Psoas muscle (tissue), 8 donors: ENCODE measurements around the gene WDR64. TPM values are rescaled to one million over a fixed set of nuclear protein-coding genes. Genes with fewer than 3 reads are reported as not detected.
"Not testable (repeated sequence)": the region's sequence is repeated elsewhere in the genome, so short reads cannot be mapped to it uniquely, and the experiment has no call there.

Experiments
- ATAC-seq, 4 donors: fragments of 200-7000 bp; cut with Tn5 transposase; one replicate each; pipeline ENCODE4 v1.9.1; 2020; ENCODE audit warnings: moderate library complexity in 3 of 4, mild to moderate bottlenecking in 2 of 4
- DNase-seq, 2 donors: peaks; one replicate each; pipeline ENCODE4 v3.0.0-alpha.2; 2020
- H3K27ac ChIP-seq: fragments of 200-600 bp; one replicate; pipeline ENCODE4 v1.8.0; 2022
- H3K27me3 ChIP-seq, 3 donors: fragments of 200-600 bp in 1 of 3; one replicate each; pipeline versions ENCODE4 v1.6.1 to v1.8.0; 2013 to 2022; ENCODE audit warnings: low read length in 2 of 3, mild to moderate bottlenecking in 2 of 3, moderate library complexity in 1 of 3; ENCODE audit not compliant: insufficient read depth in 3 of 3
- H3K36me3 ChIP-seq, 2 donors: fragments of 200-600 bp in 1 of 2; one replicate each; pipeline versions ENCODE4 v1.6.1 to v1.8.0; 2013 to 2022; ENCODE audit warnings: low read depth in 1 of 2, mild to moderate bottlenecking in 1 of 2, moderate library complexity in 1 of 2; ENCODE audit not compliant: insufficient read depth in 1 of 2
- H3K4me1 ChIP-seq: fragments of 200-600 bp; one replicate; pipeline ENCODE4 v1.8.0; 2022
- H3K4me3 ChIP-seq: fragments of 200-600 bp; one replicate; pipeline ENCODE4 v1.8.0; 2022; ENCODE audit warnings: mild to moderate bottlenecking
- H3K9me3 ChIP-seq: fragments of 200-600 bp; one replicate; pipeline ENCODE4 v1.8.0; 2022
- WGBS, 3 donors: extraction: QIAGEN DNeasy Blood & Tissue Kit; methylation state at CpG; one replicate each; pipeline versions ENCODE4 v1.1.6 to v1.1.7; 2013; 5-methylcytosine and 5-hydroxymethylcytosine counted together
- intact Hi-C, 2 donors: fragments of 100-400 bp; cut with DNase I; formaldehyde crosslinking; loops; one replicate each; pipeline versions ENCODE4 v1.11.0 to v1.14.2; 2022
- polyA plus RNA-seq, 3 donors: library from polyadenylated mRNA; stranded (reverse); fragments of 200-250 nt; gene quantifications; one replicate each; pipeline ENCODE4 v1.2.3, GENCODE V29; 2013
- total RNA-seq, 4 donors: library from RNA; stranded (reverse); fragmentation: NEBNext Ultra II Directional in 2 of 4; extraction: Animal tissue kit (Norgen Biotek cat#: 25700) in 2 of 4; gene quantifications; one replicate each; pipeline versions ENCODE4 v1.2.1 to v1.2.4, GENCODE V29; 2021 to 2023
- TF ChIP-seq, protein P1 (sequence below): fragments of 200-600 bp; IDR thresholded peaks from one replicate; pipeline ENCODE4 v1.8.0; 2022; ENCODE audit warnings: antibody characterized with exemption
- donor health status: healthy with polysubstance abuse.
- donor health status: DM: no; HTN: no; CAD: no; lungs with moderate emphysema.
- donor health status: Bipolar disorder and iron deficiency.
- donor health status: healthy.
- donor health status: DM: yes; HTN: yes; CAD: no.
- donor health status: DM: no; HTN: no; CAD: no.
- donor health status: DM: no; HTN: no; CAD: no.
- donor health status: DM: yes; HTN: yes; CAD: no.

Gene WDR64
- total and polyA plus RNA-seq, 7 donors = not detected

DNA sequence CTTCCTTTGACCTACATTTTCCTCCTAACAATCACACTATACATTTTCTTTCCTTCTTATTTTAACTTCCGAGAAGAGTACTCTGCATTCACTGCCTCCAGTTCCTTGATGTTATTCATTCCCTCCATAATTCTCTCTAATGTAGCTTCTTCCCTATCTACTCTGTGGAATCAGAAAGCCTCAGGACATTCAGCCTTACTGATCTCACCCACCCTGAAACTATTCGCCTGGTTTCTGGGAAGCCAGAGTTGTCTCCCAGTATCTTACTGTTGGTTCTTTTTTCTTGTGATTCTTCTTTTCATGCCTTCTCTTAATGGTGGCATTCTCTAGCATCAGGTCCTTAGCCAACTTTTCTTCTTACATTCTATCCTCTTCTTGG is 45.5 kb downstream of the WDR64 start:
- WGBS, 3 donors = 91 to 95% (median 91%) methylated on average over 2 of the region's 2 CpGs
- no peak overlapping the region for H3K27ac ChIP-seq
- no peaks in the 10 kb centered on the region for H3K27me3 ChIP-seq
- H3K4me3 ChIP-seq = no peak overlapping the region
- intact Hi-C loops = no loop called here
- TF ChIP-seq, protein P1, sequence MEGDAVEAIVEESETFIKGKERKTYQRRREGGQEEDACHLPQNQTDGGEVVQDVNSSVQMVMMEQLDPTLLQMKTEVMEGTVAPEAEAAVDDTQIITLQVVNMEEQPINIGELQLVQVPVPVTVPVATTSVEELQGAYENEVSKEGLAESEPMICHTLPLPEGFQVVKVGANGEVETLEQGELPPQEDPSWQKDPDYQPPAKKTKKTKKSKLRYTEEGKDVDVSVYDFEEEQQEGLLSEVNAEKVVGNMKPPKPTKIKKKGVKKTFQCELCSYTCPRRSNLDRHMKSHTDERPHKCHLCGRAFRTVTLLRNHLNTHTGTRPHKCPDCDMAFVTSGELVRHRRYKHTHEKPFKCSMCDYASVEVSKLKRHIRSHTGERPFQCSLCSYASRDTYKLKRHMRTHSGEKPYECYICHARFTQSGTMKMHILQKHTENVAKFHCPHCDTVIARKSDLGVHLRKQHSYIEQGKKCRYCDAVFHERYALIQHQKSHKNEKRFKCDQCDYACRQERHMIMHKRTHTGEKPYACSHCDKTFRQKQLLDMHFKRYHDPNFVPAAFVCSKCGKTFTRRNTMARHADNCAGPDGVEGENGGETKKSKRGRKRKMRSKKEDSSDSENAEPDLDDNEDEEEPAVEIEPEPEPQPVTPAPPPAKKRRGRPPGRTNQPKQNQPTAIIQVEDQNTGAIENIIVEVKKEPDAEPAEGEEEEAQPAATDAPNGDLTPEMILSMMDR = no peak
- no peaks in the 10 kb centered on the region for H3K4me1 ChIP-seq
- ATAC-seq (no peak), DNase-seq (no peak)
- no peaks in the 10 kb centered on the region for H3K36me3 ChIP-seq
- H3K9me3 ChIP-seq = no peaks in the 10 kb centered on the region

GRCh38 chr1:241698177-241698576 is 46.1 kb downstream of the WDR64 start:
- Histone ChIP-seq H3K4me1 (no peaks in the 10 kb centered on the region), H3K4me3 (no peak overlapping the region), H3K36me3 (no peaks in the 10 kb centered on the region), H3K27ac (no peak overlapping the region), H3K9me3 (no peaks in the 10 kb centered on the region), H3K27me3 (no peaks in the 10 kb centered on the region)
- intact Hi-C loops = no loop called here
- TF ChIP-seq, protein P1 = no peak
- WGBS, 3 donors = 76 to 85% (median 84%) methylated on average over 2 of the region's 2 CpGs
- no peak for ATAC-seq
- no peak for DNase-seq

DNA sequence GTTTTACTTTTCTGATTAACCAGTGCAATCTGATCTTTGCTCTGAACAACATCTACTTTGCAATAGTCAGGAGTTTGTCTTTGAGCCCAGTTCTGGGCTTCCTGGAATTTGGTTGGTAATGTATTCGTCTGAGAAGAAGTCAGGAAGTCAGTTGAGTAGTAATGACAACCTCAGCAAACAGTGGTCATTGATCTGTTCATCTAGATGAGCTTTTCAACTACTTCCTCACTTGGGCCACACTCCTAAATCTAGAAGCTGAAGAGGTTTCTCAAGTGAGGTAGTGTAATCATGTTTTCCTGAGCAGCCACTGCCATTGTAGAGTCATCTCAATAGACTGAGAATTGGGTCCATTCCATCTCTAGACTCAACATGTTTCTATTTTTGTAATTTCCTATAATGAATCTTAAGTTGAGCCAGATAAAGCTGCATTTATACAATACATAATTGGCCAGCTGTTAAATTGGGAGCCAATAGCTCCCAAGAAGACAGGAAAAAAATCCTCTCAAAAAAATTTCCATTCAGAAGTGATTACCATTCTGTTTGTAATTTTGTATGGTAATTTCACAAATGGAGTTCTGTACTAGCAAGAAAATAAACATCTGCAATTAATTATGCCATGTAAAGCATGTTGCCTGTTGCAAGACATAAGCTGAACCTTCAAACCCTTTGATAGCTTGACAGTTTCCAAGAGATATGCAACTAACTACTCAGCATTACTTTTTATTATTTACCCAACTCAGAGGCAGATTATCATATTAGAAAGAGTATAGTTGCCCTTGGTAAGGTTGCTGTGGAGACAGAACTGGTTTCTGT is 49.6 kb downstream of the WDR64 start:
- 47 to 70% (median 64%) methylated on average over 1 of the region's 1 CpG for WGBS, 3 donors
- H3K4me3 ChIP-seq = no peak overlapping the region

DNA sequence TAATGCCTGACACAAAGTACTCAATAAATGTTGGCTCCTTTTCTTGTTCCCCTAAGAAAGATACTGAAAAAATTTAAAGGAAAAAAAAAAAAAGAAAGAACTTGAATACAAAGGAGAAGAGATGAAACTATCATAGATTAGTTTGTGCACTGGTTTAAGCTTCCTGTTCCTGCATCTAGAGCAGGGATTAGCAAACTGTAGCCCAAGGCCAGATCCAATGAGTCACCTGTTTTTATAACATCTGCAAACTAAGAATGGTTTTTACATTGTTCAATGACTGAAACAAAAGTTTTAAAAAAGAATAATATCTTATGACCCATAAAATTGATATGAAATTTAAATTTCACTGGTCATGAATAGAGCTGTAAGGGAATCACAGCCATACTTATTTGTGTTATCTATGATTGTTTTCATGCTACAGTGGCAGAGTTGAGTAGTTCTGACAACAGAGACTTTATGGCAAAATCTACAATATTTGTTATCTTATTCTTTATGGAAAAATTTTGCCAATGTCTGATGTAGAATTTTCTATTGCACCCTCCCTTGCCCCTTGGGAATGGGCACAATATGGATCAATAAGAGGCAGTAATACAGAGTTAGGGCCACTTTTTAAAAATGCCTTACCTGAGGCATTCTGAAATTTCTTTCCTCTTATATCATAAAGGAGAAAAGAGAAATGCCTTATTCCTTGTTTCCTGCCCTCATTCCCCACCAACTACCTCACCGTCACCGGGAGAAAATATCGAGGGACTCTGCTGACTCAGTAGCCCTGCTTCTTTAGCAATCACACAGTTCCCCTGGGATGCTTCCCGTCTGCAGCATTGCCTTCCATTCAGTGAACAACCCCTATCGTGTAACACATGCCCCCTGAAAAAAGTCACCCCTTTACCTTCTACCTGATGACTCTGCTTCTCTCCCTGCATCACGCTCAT is 50.6 kb downstream of the WDR64 start:
- 70 to 77% (median 72%) methylated on average over 6 of the region's 6 CpGs for WGBS, 3 donors
- ATAC-seq (no peak), DNase-seq (no peak)
- H3K36me3 ChIP-seq = no peaks in the 10 kb centered on the region
- no peaks in the 10 kb centered on the region for H3K27me3 ChIP-seq
- intact Hi-C loops = no loop called here
- H3K4me1 ChIP-seq = no peaks in the 10 kb centered on the region
- no peak overlapping the region for H3K27ac ChIP-seq
- H3K9me3 ChIP-seq = no peaks in the 10 kb centered on the region
- no peak overlapping the region for H3K4me3 ChIP-seq
- TF ChIP-seq, protein P1 = no peak

More for the DNA sequence above, 49.6 kb downstream of the WDR64 start:
- Histone ChIP-seq H3K27ac (no peak overlapping the region), H3K27me3 (no peaks in the 10 kb centered on the region), H3K36me3 (no peaks in the 10 kb centered on the region), H3K9me3 (no peaks in the 10 kb centered on the region), H3K4me1 (no peaks in the 10 kb centered on the region)
- intact Hi-C loops = no loop called here
- TF ChIP-seq, protein P1 = no peak
- ATAC-seq = no peak
- no peak for DNase-seq

DNA sequence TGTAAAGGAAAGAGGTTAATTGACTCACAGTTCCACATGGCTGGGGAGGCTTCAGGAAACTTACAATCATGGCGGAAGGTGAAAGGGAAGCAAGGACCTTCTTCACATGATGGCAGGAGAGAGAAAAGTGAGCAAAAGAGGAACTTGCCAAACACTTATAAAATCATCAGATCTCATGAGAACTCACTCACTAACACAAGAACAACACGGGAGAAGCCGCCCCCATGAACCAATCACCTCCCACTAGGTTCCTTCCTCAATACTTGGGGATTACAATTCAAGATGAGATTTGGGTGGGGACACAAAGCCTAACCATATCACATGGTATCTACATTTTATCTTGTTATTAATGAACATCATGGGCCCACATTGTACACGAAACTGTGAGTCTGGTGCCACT is 51.7 kb downstream of the WDR64 start:
- H3K36me3 ChIP-seq, H3K27ac ChIP-seq, intact Hi-C loops, H3K9me3 ChIP-seq, H3K4me1 ChIP-seq, H3K27me3 ChIP-seq, DNase-seq, H3K4me3 ChIP-seq, ATAC-seq: not testable (repeated sequence)
- 83 to 88% (median 88%) methylated on average over 4 of the region's 4 CpGs for WGBS, 3 donors
